Activated CD4-positive, alpha-beta T cell treated with anti-CD3 and anti-CD28 coated beads, Interleukin-2, amount 10 ng/mL, durations not matched to agents 24 days and 14 days (primary cell): Measurements from ENCODE around the gene PBX1. TPM values are rescaled to one million over a fixed set of nuclear protein-coding genes. Genes with fewer than 3 reads are reported as not detected.

Source experiments
- DNase-seq: peaks from one replicate; pipeline ENCODE4 v3.0.0; 2022
- H3K27ac Mint-ChIP-seq: one replicate; pipeline ENCODE4 v1.8.0; 2022; ENCODE audit warnings: mild to moderate bottlenecking, mixed read lengths
- H3K27me3 Mint-ChIP-seq: one replicate; pipeline ENCODE4 v1.8.0; 2022; ENCODE audit warnings: mixed read lengths
- H3K36me3 Mint-ChIP-seq: one replicate; pipeline ENCODE4 v1.8.0; 2022; ENCODE audit warnings: low read depth, mild to moderate bottlenecking, mixed read lengths
- H3K4me1 Mint-ChIP-seq: one replicate; pipeline ENCODE4 v1.8.0; 2021; ENCODE audit warnings: mixed read lengths
- H3K4me3 Mint-ChIP-seq: one replicate; pipeline ENCODE4 v1.8.0; 2022; ENCODE audit warnings: mild to moderate bottlenecking, moderate library complexity, mixed read lengths
- H3K9me3 Mint-ChIP-seq: one replicate; pipeline ENCODE4 v1.8.0; 2021; ENCODE audit warnings: mixed read lengths
- intact Hi-C: fragments of 100-400 bp; cut with micrococcal nuclease; formaldehyde crosslinking; loops from one replicate; pipeline ENCODE4 v1.15.1; 2023
- total RNA-seq: library from RNA; stranded (reverse); gene quantifications from 2 replicates; pipeline ENCODE4 v1.2.3, GENCODE V29; 2022

The PBX1 gene
- total RNA-seq, 1 donor from 2014 or later: not detected

GRCh38 chr1:164623805-164624204, 64.8 kb downstream of the PBX1 start:
- no peaks in the 10 kb centered on the region for H3K36me3 Mint-ChIP-seq
- DNase-seq: no peak
- no peaks in the 10 kb centered on the region for H3K9me3 Mint-ChIP-seq
- H3K27me3 Mint-ChIP-seq: no peaks in the 10 kb centered on the region
- no peaks in the 10 kb centered on the region for H3K4me1 Mint-ChIP-seq
- no peak overlapping the region for H3K4me3 Mint-ChIP-seq
- H3K27ac Mint-ChIP-seq: no peak overlapping the region
- intact Hi-C loops: no loop called here

GRCh38 chr1:164624400-164624799, 65.4 kb downstream of the PBX1 start:
- Mint-ChIP-seq H3K9me3 (no peaks in the 10 kb centered on the region), H3K27me3 (no peaks in the 10 kb centered on the region), H3K27ac (no peak overlapping the region), H3K4me3 (no peak overlapping the region), H3K36me3 (no peaks in the 10 kb centered on the region), H3K4me1 (no peaks in the 10 kb centered on the region)
- DNase-seq: no peak
- intact Hi-C loops: no loop called here

- no peaks in the 10 kb centered on the region for H3K9me3 Mint-ChIP-seq
- intact Hi-C loops: no loop called here
- DNase-seq: no peak
- no peak overlapping the region for H3K4me3 Mint-ChIP-seq
- H3K36me3 Mint-ChIP-seq: no peaks in the 10 kb centered on the region
- no peaks in the 10 kb centered on the region for H3K4me1 Mint-ChIP-seq
- H3K27ac Mint-ChIP-seq: no peak overlapping the region
- no peaks in the 10 kb centered on the region for H3K27me3 Mint-ChIP-seq
Observed at GRCh38 chr1:164625004-164625617, 66.1 kb downstream of the PBX1 start.

GRCh38 chr1:164628772-164629171, 69.8 kb downstream of the PBX1 start:
- no peaks in the 10 kb centered on the region for H3K9me3 Mint-ChIP-seq
- no peak for DNase-seq
- no peak overlapping the region for H3K4me3 Mint-ChIP-seq
- H3K4me1 Mint-ChIP-seq: no peaks in the 10 kb centered on the region
- H3K36me3 Mint-ChIP-seq: no peaks in the 10 kb centered on the region
- intact Hi-C loops: no loop called here
- no peak overlapping the region for H3K27ac Mint-ChIP-seq
- no peaks in the 10 kb centered on the region for H3K27me3 Mint-ChIP-seq

- DNase-seq: no peak
- no peaks in the 10 kb centered on the region for H3K9me3 Mint-ChIP-seq
Observed at GRCh38 chr1:164629971-164630370, 71.0 kb downstream of the PBX1 start.

GRCh38 chr1:164630626-164631396, 71.8 kb downstream of the PBX1 start:
- Mint-ChIP-seq H3K27ac (no peak overlapping the region), H3K36me3 (no peaks in the 10 kb centered on the region), H3K4me3 (no peak overlapping the region), H3K9me3 (no peaks in the 10 kb centered on the region), H3K27me3 (no peaks in the 10 kb centered on the region), H3K4me1 (no peaks in the 10 kb centered on the region)
- no peak for DNase-seq
- intact Hi-C loops: no loop called here

More at GRCh38 chr1:164629971-164630370, 71.0 kb downstream of the PBX1 start:
- no peaks in the 10 kb centered on the region for H3K4me1 Mint-ChIP-seq
- H3K27ac Mint-ChIP-seq: no peak overlapping the region
- intact Hi-C loops: no loop called here
- no peaks in the 10 kb centered on the region for H3K27me3 Mint-ChIP-seq
- no peaks in the 10 kb centered on the region for H3K36me3 Mint-ChIP-seq
- no peak overlapping the region for H3K4me3 Mint-ChIP-seq

GRCh38 chr1:164631751-164632150, 72.8 kb downstream of the PBX1 start:
- no peaks in the 10 kb centered on the region for H3K9me3 Mint-ChIP-seq
- DNase-seq: no peak
- no peak overlapping the region for H3K4me3 Mint-ChIP-seq
- no peak overlapping the region for H3K27ac Mint-ChIP-seq
- H3K36me3 Mint-ChIP-seq: no peaks in the 10 kb centered on the region
- H3K27me3 Mint-ChIP-seq: no peaks in the 10 kb centered on the region
- intact Hi-C loops: no loop called here
- no peaks in the 10 kb centered on the region for H3K4me1 Mint-ChIP-seq

- no peaks in the 10 kb centered on the region for H3K4me1 Mint-ChIP-seq
- no peak overlapping the region for H3K4me3 Mint-ChIP-seq
- intact Hi-C loops: no loop called here
- no peak for DNase-seq
- no peaks in the 10 kb centered on the region for H3K27me3 Mint-ChIP-seq
- no peaks in the 10 kb centered on the region for H3K9me3 Mint-ChIP-seq
- no peak overlapping the region for H3K27ac Mint-ChIP-seq
- no peaks in the 10 kb centered on the region for H3K36me3 Mint-ChIP-seq
Observed at GRCh38 chr1:164633997-164634396, 75.0 kb downstream of the PBX1 start.

GRCh38 chr1:164635059-164635802, 76.2 kb downstream of the PBX1 start:
- H3K27ac Mint-ChIP-seq: no peak overlapping the region

GRCh38 chr1:164635803-164636731, 77.1 kb downstream of the PBX1 start:
- H3K9me3 Mint-ChIP-seq: no peaks in the 10 kb centered on the region
- no peak overlapping the region for H3K4me3 Mint-ChIP-seq
- DNase-seq: no peak
- intact Hi-C loops: no loop called here
- no peaks in the 10 kb centered on the region for H3K36me3 Mint-ChIP-seq
- no peaks in the 10 kb centered on the region for H3K4me1 Mint-ChIP-seq
- H3K27ac Mint-ChIP-seq: no peak overlapping the region
- no peaks in the 10 kb centered on the region for H3K27me3 Mint-ChIP-seq

More at GRCh38 chr1:164635059-164635802, 76.2 kb downstream of the PBX1 start:
- H3K36me3 Mint-ChIP-seq: no peaks in the 10 kb centered on the region
- no peak for DNase-seq
- H3K4me1 Mint-ChIP-seq: no peaks in the 10 kb centered on the region
- intact Hi-C loops: no loop called here
- H3K9me3 Mint-ChIP-seq: no peaks in the 10 kb centered on the region
- H3K4me3 Mint-ChIP-seq: no peak overlapping the region
- H3K27me3 Mint-ChIP-seq: no peaks in the 10 kb centered on the region

GRCh38 chr1:164636757-164637156, 77.8 kb downstream of the PBX1 start:
- no peak for DNase-seq
- Mint-ChIP-seq H3K36me3 (no peaks in the 10 kb centered on the region), H3K27ac (no peak overlapping the region), H3K9me3 (no peaks in the 10 kb centered on the region), H3K4me3 (no peak overlapping the region), H3K4me1 (no peaks in the 10 kb centered on the region), H3K27me3 (no peaks in the 10 kb centered on the region)
- intact Hi-C loops: no loop called here

- Mint-ChIP-seq H3K4me1 (no peaks in the 10 kb centered on the region), H3K9me3 (no peaks in the 10 kb centered on the region), H3K27ac (no peak overlapping the region), H3K27me3 (no peaks in the 10 kb centered on the region), H3K36me3 (no peaks in the 10 kb centered on the region), H3K4me3 (no peak overlapping the region)
- no peak for DNase-seq
- intact Hi-C loops: no loop called here
Observed at GRCh38 chr1:164637461-164638375, 78.7 kb downstream of the PBX1 start.
